ENCODE measurements around the gene DLL4.

Gene DLL4

DNA sequence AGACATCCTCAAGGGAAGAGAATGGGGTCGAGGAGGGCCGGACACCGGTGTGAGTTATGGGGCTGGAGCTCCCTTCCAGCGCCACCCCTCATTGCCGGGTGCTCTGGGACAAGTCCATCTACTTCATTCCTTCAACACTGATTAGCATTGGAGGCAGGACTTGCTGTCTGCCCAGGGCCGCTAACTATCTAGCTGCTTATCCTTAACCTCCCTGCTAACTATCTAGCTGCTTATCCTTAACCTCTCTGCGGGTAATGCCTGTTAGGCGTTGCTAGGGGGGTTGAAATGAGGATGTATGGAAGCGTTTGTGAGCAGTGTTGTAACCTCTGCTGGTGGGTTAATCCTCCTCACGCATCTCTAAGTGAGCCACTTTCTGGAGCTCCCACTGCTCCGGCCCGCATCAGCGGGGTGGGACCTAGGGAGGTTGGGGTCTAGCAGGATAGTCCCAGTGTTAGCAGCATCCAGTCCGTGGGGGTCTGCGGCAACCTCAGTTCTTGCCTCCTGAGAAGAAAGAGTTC, 13.3 kb downstream of the DLL4 start:
- no peaks in the 10 kb centered on the region for H3K9me3 ChIP-seq (ENCODE audit: control insufficient read depth, low read length)
- peaks cover 26% of the 10 kb centered on the region for H3K4me1 ChIP-seq (ENCODE audit: control insufficient read depth, insufficient read depth, low read depth, low read length)
- H3K18ac ChIP-seq (ENCODE audit: low read depth in 1 of 2, low read length in 2 of 2): peak overlapping the region; percentile 94 to 96
- H2BK12ac ChIP-seq (ENCODE audit: low read length in 2 of 2): peak overlapping the region; percentile 75 to 80
- H2AK5ac ChIP-seq (ENCODE audit: low read length, severe bottlenecking): no peak overlapping the region
- H3K4me2 ChIP-seq (ENCODE audit: low read length, poor library complexity, severe bottlenecking): peak overlapping the region; percentile 80
- H2AFZ ChIP-seq (ENCODE audit: low read depth, low read length): peak overlapping the region; percentile 86
- peak; percentile 54 for DNase-seq
- H4K91ac ChIP-seq (ENCODE audit: low read length): peak overlapping the region; percentile 60
- H3K23ac ChIP-seq (ENCODE audit: low read length in 2 of 2): peak overlapping the region in 1 of 2 experiments; percentile 78
- no peaks in the 10 kb centered on the region for H3K79me1 ChIP-seq (replicated peaks; ENCODE audit: low read length, poor library complexity, severe bottlenecking)
- peak overlapping the region; percentile 85 for H3K9ac ChIP-seq (ENCODE audit: low read length)
- peak overlapping the region in 1 of 2 experiments; percentile 88 for H3K14ac ChIP-seq (ENCODE audit: low read length in 2 of 2)
- H3K36me3 ChIP-seq (ENCODE audit: control insufficient read depth in 1 of 2, insufficient read depth in 2 of 2, low read depth in 1 of 2, low read length in 2 of 2): no peaks in the 10 kb centered on the region
- peak overlapping the region; percentile 67 for H4K8ac ChIP-seq (ENCODE audit: low read length)
- H2BK120ac ChIP-seq (ENCODE audit: low read depth, low read length): peak overlapping the region; percentile 85
- H3K27me3 ChIP-seq (ENCODE audit: control insufficient read depth in 1 of 2, insufficient read depth in 1 of 2, low read length in 2 of 2): peaks cover 3 to 8% of the 10 kb centered on the region in 2 experiments
- H3K4me3 ChIP-seq (ENCODE audit: insufficient read depth in 1 of 2, low read depth in 1 of 2, low read length in 2 of 2): peak overlapping the region; percentile 59 to 77
- peak overlapping the region; percentile 97 for H2BK15ac ChIP-seq (ENCODE audit: low read depth, poor library complexity, severe bottlenecking)
- no peak overlapping the region for H3K27ac ChIP-seq (ENCODE audit: low read length, poor library complexity, severe bottlenecking)
- no peak overlapping the region for H2BK5ac ChIP-seq (ENCODE audit: low read depth, low read length, poor library complexity, severe bottlenecking)
- WGBS: 56% methylated on average over 15 of the region's 15 CpGs
- peak overlapping the region; percentile 89 to 93 for H3K4ac ChIP-seq (ENCODE audit: low read depth in 1 of 2, low read length in 2 of 2)

- Histone ChIP-seq H3K36me3 (ENCODE audit: control insufficient read depth in 1 of 2, insufficient read depth in 2 of 2, low read depth in 1 of 2, low read length in 2 of 2) (no peaks in the 10 kb centered on the region), H2AK5ac (ENCODE audit: low read length, severe bottlenecking) (no peak overlapping the region), H3K9ac (ENCODE audit: low read length) (no peak overlapping the region), H3K18ac (ENCODE audit: low read depth in 1 of 2, low read length in 2 of 2) (peak overlapping the region in 1 of 2 experiments; percentile 94), H2BK5ac (ENCODE audit: low read depth, low read length, poor library complexity, severe bottlenecking) (no peak overlapping the region), H2BK12ac (ENCODE audit: low read length in 2 of 2) (peak overlapping the region in 1 of 2 experiments; percentile 0), H3K4me1 (ENCODE audit: control insufficient read depth, insufficient read depth, low read depth, low read length) (peaks cover 23% of the 10 kb centered on the region), H4K8ac (ENCODE audit: low read length) (peak overlapping the region; percentile 19), H3K23ac (ENCODE audit: low read length in 2 of 2) (no peak overlapping the region), H3K4ac (ENCODE audit: low read depth in 1 of 2, low read length in 2 of 2) (no peak overlapping the region), H3K79me1 (replicated peaks; ENCODE audit: low read length, poor library complexity, severe bottlenecking) (no peaks in the 10 kb centered on the region), H3K27ac (ENCODE audit: low read length, poor library complexity, severe bottlenecking) (no peak overlapping the region), H3K4me3 (ENCODE audit: insufficient read depth in 1 of 2, low read depth in 1 of 2, low read length in 2 of 2) (peak overlapping the region in 1 of 2 experiments; percentile 77), H2BK15ac (ENCODE audit: low read depth, poor library complexity, severe bottlenecking) (peak overlapping the region; percentile 49), H3K14ac (ENCODE audit: low read length in 2 of 2) (no peak overlapping the region), H2BK120ac (ENCODE audit: low read depth, low read length) (no peak overlapping the region), H3K27me3 (ENCODE audit: control insufficient read depth in 1 of 2, insufficient read depth in 1 of 2, low read length in 2 of 2) (peaks cover 3 to 8% of the 10 kb centered on the region in 2 experiments), H3K9me3 (ENCODE audit: control insufficient read depth, low read length) (no peaks in the 10 kb centered on the region), H2AFZ (ENCODE audit: low read depth, low read length) (no peak overlapping the region), H3K4me2 (ENCODE audit: low read length, poor library complexity, severe bottlenecking) (no peak overlapping the region), H4K91ac (ENCODE audit: low read length) (no peak overlapping the region)
- no peak for DNase-seq
- 97% methylated on average over 12 of the region's 12 CpGs for WGBS
Observed at GRCh38 chr15:40942878-40943277, 13.7 kb downstream of the DLL4 start.

DNA sequence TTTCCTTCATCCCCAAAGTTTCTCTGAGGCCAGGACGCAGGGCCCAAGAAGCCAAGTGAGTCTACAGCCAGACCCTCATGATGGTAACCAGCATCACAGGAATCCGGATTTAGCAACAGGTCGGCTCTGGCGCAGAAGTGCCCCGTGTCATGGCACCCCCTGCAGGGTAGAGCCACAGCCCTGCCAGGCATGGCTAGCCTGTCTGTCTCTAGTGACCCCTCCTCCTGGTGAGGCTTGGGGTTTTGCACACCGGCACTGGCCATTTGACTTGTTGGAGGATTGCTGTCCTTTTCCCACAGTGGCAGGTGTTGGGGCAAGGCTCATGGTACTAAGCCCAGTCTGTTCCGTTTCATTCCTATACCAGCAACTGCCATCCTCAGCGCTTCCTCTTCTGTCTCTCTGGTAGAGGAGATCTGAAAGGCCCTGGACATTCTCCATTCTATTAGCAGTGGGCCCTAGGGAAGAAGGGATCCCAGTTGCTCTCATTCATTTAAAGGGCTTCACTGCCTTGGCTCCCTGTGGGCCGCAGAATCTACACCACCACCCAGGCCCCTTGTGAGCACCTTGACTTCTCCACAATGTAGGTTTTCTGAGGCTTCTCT, 14.7 kb downstream of the DLL4 start:
- H3K23ac ChIP-seq (ENCODE audit: low read length in 2 of 2): no peak overlapping the region
- 96% methylated on average over 8 of the region's 9 CpGs for WGBS
- no peaks in the 10 kb centered on the region for H3K36me3 ChIP-seq (ENCODE audit: control insufficient read depth in 1 of 2, insufficient read depth in 2 of 2, low read depth in 1 of 2, low read length in 2 of 2)

DNA sequence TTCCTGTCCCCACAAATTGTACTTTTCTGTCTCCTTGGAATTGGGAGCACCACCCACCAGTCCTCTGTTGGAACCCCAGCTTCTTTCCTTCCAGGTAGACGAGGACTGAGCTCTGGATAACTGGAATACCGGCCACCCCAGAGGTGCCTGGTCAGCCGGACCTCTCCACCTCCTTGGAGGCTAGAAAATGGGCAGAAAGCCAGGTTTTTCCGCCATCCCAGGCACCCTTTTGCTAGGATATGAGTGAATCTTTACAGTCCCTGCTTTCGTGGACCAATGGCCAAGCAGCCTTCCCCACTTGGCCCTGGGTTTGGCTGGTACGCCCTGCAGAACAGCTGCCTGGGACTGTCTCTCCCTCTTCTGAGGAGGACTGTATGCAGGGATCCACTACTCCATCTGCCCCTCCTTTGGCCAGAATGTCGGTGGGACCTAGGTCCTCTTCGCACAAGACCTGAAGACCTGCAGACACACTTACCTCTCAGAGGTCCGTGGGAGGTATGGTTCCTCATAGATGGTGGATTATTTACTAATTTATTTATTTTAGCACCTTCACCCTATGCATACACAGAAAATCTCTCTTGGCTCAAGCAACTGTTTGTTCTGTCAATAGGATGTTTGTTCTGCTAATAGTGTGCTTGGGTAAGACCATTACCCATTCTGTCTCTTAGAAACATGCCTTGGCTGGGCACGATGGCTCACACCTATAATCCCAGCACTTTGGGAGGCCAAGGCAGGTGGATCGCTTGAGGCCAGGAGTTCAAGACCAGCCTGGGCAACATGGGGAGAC, 15.6 kb downstream of the DLL4 start:
- Histone ChIP-seq H2AFZ (ENCODE audit: low read depth, low read length) (no peak overlapping the region), H3K23ac (ENCODE audit: low read length in 2 of 2) (no peak overlapping the region), H3K4me3 (ENCODE audit: insufficient read depth in 1 of 2, low read depth in 1 of 2, low read length in 2 of 2) (no peak overlapping the region), H2BK12ac (ENCODE audit: low read length in 2 of 2) (no peak overlapping the region), H2AK5ac (ENCODE audit: low read length, severe bottlenecking) (no peak overlapping the region), H3K18ac (ENCODE audit: low read depth in 1 of 2, low read length in 2 of 2) (no peak overlapping the region), H3K27ac (ENCODE audit: low read length, poor library complexity, severe bottlenecking) (no peak overlapping the region), H2BK120ac (ENCODE audit: low read depth, low read length) (no peak overlapping the region), H2BK5ac (ENCODE audit: low read depth, low read length, poor library complexity, severe bottlenecking) (no peak overlapping the region), H4K8ac (ENCODE audit: low read length) (no peak overlapping the region), H2BK15ac (ENCODE audit: low read depth, poor library complexity, severe bottlenecking) (no peak overlapping the region), H3K27me3 (ENCODE audit: control insufficient read depth in 1 of 2, insufficient read depth in 1 of 2, low read length in 2 of 2) (peaks cover 9 to 18% of the 10 kb centered on the region in 2 experiments), H4K91ac (ENCODE audit: low read length) (no peak overlapping the region), H3K4me2 (ENCODE audit: low read length, poor library complexity, severe bottlenecking) (no peak overlapping the region), H3K4ac (ENCODE audit: low read depth in 1 of 2, low read length in 2 of 2) (peak overlapping the region in 1 of 2 experiments; percentile 5), H3K9me3 (ENCODE audit: control insufficient read depth, low read length) (no peaks in the 10 kb centered on the region), H3K14ac (ENCODE audit: low read length in 2 of 2) (no peak overlapping the region), H3K4me1 (ENCODE audit: control insufficient read depth, insufficient read depth, low read depth, low read length) (peaks cover 23% of the 10 kb centered on the region), H3K36me3 (ENCODE audit: control insufficient read depth in 1 of 2, insufficient read depth in 2 of 2, low read depth in 1 of 2, low read length in 2 of 2) (no peaks in the 10 kb centered on the region), H3K9ac (ENCODE audit: low read length) (no peak overlapping the region), H3K79me1 (replicated peaks; ENCODE audit: low read length, poor library complexity, severe bottlenecking) (no peaks in the 10 kb centered on the region)
- 89% methylated on average over 7 of the region's 11 CpGs for WGBS
- DNase-seq: no peak

More for the DNA sequence above, 14.7 kb downstream of the DLL4 start:
- Histone ChIP-seq H2AFZ (ENCODE audit: low read depth, low read length) (no peak overlapping the region), H4K8ac (ENCODE audit: low read length) (no peak overlapping the region), H3K4me1 (ENCODE audit: control insufficient read depth, insufficient read depth, low read depth, low read length) (peaks cover 23% of the 10 kb centered on the region), H3K9me3 (ENCODE audit: control insufficient read depth, low read length) (no peaks in the 10 kb centered on the region), H2AK5ac (ENCODE audit: low read length, severe bottlenecking) (no peak overlapping the region), H3K18ac (ENCODE audit: low read depth in 1 of 2, low read length in 2 of 2) (no peak overlapping the region), H2BK120ac (ENCODE audit: low read depth, low read length) (no peak overlapping the region), H3K4me2 (ENCODE audit: low read length, poor library complexity, severe bottlenecking) (no peak overlapping the region), H2BK5ac (ENCODE audit: low read depth, low read length, poor library complexity, severe bottlenecking) (no peak overlapping the region), H2BK12ac (ENCODE audit: low read length in 2 of 2) (peak overlapping the region; percentile 18 to 22), H3K4ac (ENCODE audit: low read depth in 1 of 2, low read length in 2 of 2) (no peak overlapping the region), H3K14ac (ENCODE audit: low read length in 2 of 2) (no peak overlapping the region), H3K9ac (ENCODE audit: low read length) (no peak overlapping the region), H3K4me3 (ENCODE audit: insufficient read depth in 1 of 2, low read depth in 1 of 2, low read length in 2 of 2) (no peak overlapping the region), H3K27me3 (ENCODE audit: control insufficient read depth in 1 of 2, insufficient read depth in 1 of 2, low read length in 2 of 2) (peaks cover 3 to 10% of the 10 kb centered on the region in 2 experiments), H2BK15ac (ENCODE audit: low read depth, poor library complexity, severe bottlenecking) (peak overlapping the region; percentile 71), H3K27ac (ENCODE audit: low read length, poor library complexity, severe bottlenecking) (no peak overlapping the region), H3K79me1 (replicated peaks; ENCODE audit: low read length, poor library complexity, severe bottlenecking) (no peaks in the 10 kb centered on the region), H4K91ac (ENCODE audit: low read length) (peak overlapping the region; percentile 5)
- no peak for DNase-seq
